GM12801 (cell line): ENCODE data around the gene RAB3B.

Source experiments
- TF ChIP-seq, protein P1 (sequence below): IDR thresholded peaks from one replicate; pipeline ENCODE4 v1.5.1; 2011; ENCODE audit warnings: control low read depth; ENCODE audit not compliant: insufficient read length; ENCODE audit errors: extremely low read depth

Gene RAB3B

DNA sequence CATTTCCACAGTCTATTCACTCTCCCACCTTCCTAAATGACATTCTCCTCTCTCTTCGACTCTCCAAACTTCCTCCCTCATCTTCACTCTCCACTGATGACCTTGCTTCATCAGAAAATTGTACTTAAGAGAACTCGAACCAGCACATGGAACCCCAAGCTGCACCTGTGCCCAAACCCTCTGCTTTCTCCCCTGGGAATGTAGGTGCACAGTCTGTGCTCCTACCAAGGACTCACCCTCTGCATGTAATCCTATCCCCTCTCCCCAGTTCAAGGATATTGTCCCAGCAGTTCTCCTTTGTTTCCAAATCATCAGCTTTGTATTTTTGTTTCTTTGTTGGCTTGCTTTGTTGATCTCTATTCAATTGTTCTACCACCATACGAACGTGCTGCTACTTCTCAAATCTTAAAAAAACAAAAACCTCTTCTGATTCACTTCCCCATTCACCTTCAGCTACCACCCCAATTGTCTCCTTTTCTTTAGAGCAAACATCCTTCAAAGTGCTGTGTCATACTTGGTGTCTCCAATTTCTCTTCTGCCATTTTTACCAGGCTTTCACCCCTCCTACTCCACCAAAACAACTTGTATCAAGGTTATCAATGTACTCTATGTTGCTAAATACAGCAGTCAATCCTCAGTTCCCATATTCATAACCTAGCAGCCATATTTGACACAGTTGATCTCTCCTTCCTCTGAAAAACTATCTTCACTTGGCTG, 26.8 kb downstream of the RAB3B start:
- TF ChIP-seq, protein P1, sequence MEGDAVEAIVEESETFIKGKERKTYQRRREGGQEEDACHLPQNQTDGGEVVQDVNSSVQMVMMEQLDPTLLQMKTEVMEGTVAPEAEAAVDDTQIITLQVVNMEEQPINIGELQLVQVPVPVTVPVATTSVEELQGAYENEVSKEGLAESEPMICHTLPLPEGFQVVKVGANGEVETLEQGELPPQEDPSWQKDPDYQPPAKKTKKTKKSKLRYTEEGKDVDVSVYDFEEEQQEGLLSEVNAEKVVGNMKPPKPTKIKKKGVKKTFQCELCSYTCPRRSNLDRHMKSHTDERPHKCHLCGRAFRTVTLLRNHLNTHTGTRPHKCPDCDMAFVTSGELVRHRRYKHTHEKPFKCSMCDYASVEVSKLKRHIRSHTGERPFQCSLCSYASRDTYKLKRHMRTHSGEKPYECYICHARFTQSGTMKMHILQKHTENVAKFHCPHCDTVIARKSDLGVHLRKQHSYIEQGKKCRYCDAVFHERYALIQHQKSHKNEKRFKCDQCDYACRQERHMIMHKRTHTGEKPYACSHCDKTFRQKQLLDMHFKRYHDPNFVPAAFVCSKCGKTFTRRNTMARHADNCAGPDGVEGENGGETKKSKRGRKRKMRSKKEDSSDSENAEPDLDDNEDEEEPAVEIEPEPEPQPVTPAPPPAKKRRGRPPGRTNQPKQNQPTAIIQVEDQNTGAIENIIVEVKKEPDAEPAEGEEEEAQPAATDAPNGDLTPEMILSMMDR = no peak

DNA sequence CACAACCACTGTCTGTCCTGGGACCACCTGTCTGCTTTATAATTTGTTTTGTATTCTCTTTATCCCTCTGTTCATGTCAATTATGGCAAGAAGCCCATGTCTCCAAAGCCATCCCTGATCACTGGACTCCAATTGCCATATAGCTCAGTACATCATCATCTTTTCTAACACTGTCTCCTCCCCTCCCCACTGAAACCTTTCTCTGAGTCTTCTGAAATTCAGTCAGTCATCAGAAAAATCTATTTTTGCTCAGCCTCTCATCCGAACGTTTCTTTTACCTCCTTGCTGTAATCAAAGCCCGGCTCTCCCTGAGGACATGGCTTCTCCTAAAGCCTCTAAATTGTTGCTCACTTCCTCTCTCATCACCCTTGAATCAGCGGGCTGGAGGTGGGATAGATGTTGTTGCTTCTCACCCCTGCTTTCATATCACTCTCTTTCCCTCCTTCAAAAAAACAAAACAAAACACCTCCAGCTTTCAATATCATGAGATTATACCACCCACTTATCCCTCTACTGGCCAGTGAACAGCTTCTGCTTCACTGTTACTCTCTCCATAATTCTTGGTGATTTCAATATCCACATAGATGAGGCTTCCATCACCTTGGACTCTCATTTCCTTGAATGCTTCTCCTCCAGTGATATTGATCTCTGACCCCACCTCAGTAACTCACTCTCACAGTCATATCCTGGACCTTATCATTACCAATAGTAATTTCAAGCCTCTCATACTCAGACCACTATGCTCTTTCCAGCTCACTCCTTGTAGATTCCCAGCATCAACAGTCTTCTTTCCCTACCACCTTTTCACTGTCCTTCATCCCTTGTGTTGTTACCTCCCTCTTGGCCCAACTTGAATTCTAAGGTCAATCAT, 27.8 kb downstream of the RAB3B start:
- TF ChIP-seq, protein P1 = no peak

DNA sequence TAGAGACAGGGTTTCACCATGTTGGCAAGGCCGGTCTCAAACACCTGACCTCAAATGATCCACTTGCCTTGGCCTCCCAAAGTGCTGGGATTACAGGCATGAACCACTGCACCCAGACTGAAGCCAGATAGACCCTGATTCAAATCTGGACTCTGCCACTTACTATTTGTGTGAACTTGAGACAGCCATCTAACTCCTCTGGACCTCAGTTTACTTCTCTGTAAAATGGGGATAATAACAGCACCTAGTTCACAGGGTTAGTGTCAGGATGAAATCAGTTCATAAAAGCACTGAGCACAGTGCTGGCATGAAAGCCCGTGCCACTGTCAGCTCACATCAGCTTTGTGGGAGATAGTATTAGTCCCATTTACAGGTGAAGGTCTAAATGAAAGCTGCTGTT, 28.5 kb downstream of the RAB3B start:
- TF ChIP-seq, protein P1 = no peak

DNA sequence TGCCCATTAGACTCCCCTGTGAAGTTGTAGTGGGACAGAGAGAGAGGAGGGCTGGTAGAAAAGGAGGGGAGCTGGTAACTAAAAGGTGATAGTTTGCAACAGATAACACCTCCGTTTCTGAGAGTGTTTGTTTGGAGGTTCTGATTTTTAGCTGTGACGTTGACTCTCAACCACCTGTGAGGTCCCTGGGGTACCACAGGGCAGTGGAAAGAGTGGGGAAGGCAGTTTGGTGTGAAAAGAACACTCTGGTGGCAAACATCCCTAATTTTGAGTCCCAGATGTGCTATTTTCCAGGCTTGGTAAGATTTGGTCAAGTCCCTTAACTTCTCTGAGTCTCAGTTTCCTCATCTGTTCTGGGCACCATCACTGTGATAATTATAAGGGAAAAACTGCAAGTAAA, 29.3 kb downstream of the RAB3B start:
- TF ChIP-seq, protein P1 = no peak

DNA sequence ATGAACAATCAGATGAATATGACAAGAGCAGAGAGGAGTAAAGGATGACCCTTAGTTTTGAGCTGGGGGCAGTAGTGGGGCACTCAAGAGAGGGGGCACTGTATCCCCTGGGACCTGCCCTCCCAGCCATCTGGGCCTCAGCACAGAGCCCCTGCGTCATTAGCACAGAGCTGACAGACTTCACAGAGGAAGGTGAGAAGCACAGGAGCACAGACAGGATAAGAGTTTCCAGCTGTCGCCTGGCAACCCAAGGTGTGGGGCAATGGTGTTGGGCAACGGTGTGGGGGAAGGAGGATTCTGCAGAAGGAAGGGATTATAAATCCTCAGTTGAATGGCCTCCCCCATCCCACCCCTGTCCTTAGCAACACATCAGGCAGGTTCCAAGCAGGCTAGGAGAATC, 30.2 kb downstream of the RAB3B start:
- TF ChIP-seq, protein P1 = no peak

DNA sequence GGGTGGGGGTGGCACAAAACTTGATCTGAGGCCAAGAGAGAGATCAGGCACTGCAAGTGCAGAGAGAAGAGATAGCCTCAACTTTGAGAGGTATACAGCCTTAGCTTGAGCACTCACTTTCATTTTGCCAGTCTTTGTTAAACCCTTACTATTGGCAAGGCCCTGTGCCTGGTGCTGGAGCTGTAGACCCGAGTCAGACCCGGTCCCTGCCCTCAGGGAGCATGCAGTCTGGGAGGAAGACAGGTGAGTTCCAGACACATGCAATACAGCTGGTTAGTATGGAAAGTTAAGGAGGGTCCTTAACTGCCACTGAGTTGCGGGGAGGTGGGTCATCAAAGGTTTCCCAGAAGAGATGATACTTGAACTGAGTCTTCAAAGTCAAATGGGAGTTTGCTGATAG, 31.7 kb downstream of the RAB3B start:
- TF ChIP-seq, protein P1 = no peak

DNA sequence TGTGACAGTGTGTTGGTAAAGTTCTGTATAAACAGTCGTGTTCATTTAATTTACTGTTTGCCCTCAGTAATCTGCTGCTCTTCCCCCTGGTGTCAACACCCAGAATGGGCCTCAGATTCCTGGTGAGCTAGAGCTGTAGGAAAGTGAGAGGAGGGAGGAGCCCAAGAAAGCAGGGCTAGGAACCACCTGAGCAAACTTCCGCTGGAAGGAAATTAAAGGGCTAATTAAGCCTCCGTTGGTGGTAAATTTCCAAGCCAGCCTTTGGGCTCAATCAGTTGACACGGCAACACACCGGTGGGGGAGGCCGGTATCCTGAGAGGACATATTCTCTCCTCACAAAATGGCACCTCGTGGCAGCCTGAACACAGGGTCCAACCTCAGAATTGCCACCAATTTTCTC, 32.9 kb downstream of the RAB3B start:
- TF ChIP-seq, protein P1 = no peak
